ENCODE data around the gene FUT2.

The FUT2 gene

DNA sequence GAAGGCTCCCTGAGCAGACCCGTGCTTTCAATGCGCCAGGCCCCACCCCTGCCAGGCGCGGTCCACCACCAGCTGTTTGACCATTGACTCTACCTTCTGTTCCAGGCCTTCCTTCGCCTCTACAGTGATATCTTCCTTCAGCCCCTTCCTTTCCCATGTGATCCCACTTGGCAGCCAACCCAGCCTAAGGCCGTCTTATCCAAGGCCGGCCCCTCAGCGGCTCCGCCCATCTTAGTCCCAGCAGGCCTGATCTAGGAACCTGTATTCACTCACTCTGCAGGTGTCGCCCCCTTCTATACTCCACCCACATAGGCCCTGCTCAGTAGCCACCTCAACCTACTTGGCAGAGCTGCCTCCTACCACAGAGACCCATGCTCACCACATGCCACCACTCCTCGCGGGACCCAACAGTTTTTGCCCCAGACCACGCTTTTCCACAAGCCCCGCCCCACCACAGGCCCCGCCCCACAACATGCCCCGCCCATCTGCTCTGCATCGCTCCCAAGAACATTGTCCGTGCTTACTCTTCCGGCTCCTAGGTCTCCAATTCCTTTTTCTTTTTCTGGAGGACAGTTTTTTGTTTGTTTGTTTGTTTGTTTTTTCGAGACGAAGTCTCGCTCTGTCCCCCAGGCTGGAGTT, 41.7 kb downstream of the FUT2 start:
- no peaks in the 10 kb centered on the region for H3K36me3 ChIP-seq (replicated peaks in 1 of 2; ENCODE audit: control insufficient read depth in 2 of 2, insufficient read depth in 2 of 2, low read length in 2 of 2)
- H4K91ac ChIP-seq (ENCODE audit: low read depth, low read length, poor library complexity), result no peak overlapping the region
- no peak overlapping the region for H3K14ac ChIP-seq (ENCODE audit: low read length)
- no peak overlapping the region for H3K18ac ChIP-seq (ENCODE audit: low read length)
- no peak for DNase-seq (ENCODE audit: low spot score)
- H3K9me3 ChIP-seq (replicated peaks in 1 of 2; ENCODE audit: control insufficient read depth in 2 of 2, insufficient read depth in 1 of 2, low read depth in 1 of 2, low read length in 2 of 2), result no peaks in the 10 kb centered on the region
- no peak overlapping the region for H3K9ac ChIP-seq (ENCODE audit: low read depth, low read length, poor library complexity)
- H2BK5ac ChIP-seq (ENCODE audit: low read length), result no peak overlapping the region
- H2AFZ ChIP-seq (ENCODE audit: low read length), result no peak overlapping the region
- H3K4me1 ChIP-seq (ENCODE audit: control insufficient read depth in 2 of 2, insufficient read depth in 1 of 2, low read depth in 1 of 2, low read length in 2 of 2), result peaks cover 3 to 9% of the 10 kb centered on the region in 2 donors
- no peak overlapping the region for H2BK120ac ChIP-seq (ENCODE audit: low read depth, low read length)
- WGBS, 2 donors (ENCODE audit: extremely low coverage in 2 of 2, insufficient read length in 2 of 2, insufficient replicate concordance in 1 of 2), result no CpG with 5 or more reads among the region's 22 CpGs
- no peak overlapping the region for H4K8ac ChIP-seq (ENCODE audit: low read depth, low read length)
- H2AK5ac ChIP-seq (ENCODE audit: low read depth, low read length), result peak overlapping the region; percentile 54
- H2BK15ac ChIP-seq (ENCODE audit: low read length), result peak overlapping the region; percentile 77
- no peak overlapping the region for H3K4me2 ChIP-seq (ENCODE audit: insufficient read depth, low read length, poor library complexity, severe bottlenecking)
- H3K27me3 ChIP-seq (ENCODE audit: control insufficient read depth in 3 of 3, insufficient read depth in 3 of 3, low read depth in 1 of 3, low read length in 3 of 3), result peaks cover 9 to 32% (median 25%) of the 10 kb centered on the region in 3 experiments
- H3K4ac ChIP-seq (ENCODE audit: low read length), result no peak overlapping the region
- no peaks in the 10 kb centered on the region for H3K79me1 ChIP-seq (ENCODE audit: low read depth, low read length)
- H2BK12ac ChIP-seq (ENCODE audit: low read length), result no peak overlapping the region
- H3K27ac ChIP-seq (replicated peaks; ENCODE audit: low read length), result no peak overlapping the region
- no peak overlapping the region for H3K4me3 ChIP-seq (ENCODE audit: low read length in 2 of 2)
- H3K23ac ChIP-seq (ENCODE audit: low read depth, low read length, poor library complexity), result no peak overlapping the region

DNA sequence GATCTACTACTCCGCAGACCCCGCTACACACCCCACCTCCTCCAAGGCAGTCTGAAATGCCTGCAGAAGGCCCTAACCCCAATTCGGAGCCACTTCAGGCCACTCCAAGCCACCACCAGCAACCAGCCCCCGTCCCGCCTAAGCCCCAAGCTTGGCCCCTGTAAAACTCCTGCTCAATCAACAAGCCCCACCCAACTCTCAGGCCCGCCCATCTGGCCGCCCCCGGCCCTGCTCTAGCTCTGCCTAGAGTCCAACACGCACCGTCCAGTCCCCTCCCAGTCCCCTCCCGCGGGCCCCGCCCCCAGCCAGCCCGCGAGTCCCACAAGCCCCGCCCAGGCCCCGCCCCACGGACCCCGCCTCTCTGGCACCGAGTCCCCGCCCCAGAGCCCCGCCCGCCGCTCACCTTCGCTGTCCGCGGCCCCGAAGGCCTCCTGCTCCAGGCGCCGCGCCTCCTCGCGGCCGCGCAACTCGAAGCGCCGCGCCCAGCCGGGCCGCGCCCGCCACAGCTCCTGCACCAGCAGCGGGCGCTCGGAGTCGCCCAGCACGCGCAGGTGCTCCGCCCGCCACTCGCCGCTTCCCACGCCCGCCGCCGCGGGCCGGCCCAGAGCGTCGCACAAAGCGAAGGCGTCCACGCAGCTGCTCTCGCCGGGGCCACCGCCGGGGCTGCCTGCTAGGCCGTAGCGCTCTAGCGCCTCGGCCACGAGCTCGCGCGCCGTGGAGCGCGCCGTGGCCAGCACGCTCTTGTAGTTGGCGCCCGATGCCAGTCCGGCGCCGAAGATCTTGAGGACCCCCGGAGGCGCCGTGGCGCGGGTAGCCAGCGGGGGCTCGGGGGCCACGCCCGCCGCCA, 43.0 kb downstream of the FUT2 start:
- no peak overlapping the region for H4K91ac ChIP-seq (ENCODE audit: low read depth, low read length, poor library complexity)
- peaks cover 9 to 32% (median 25%) of the 10 kb centered on the region in 3 experiments for H3K27me3 ChIP-seq (ENCODE audit: control insufficient read depth in 3 of 3, insufficient read depth in 3 of 3, low read depth in 1 of 3, low read length in 3 of 3)
- DNase-seq (ENCODE audit: low spot score), result peak; percentile 94
- no peaks in the 10 kb centered on the region for H3K79me1 ChIP-seq (ENCODE audit: low read depth, low read length)
- H3K14ac ChIP-seq (ENCODE audit: low read length), result peak overlapping the region; percentile 43
- peak overlapping the region; percentile 93 for H3K9ac ChIP-seq (ENCODE audit: low read depth, low read length, poor library complexity)
- H2AK5ac ChIP-seq (ENCODE audit: low read depth, low read length), result peak overlapping the region; percentile 87
- H3K18ac ChIP-seq (ENCODE audit: low read length), result peak overlapping the region; percentile 99
- H2AFZ ChIP-seq (ENCODE audit: low read length), result peak overlapping the region; percentile 99
- WGBS, 2 donors (ENCODE audit: extremely low coverage in 2 of 2, insufficient read length in 2 of 2, insufficient replicate concordance in 1 of 2), result no CpG with 5 or more reads among the region's 96 CpGs
- H4K8ac ChIP-seq (ENCODE audit: low read depth, low read length), result peak overlapping the region; percentile 58
- H2BK15ac ChIP-seq (ENCODE audit: low read length), result peak overlapping the region; percentile 94
- peaks cover 3 to 9% of the 10 kb centered on the region in 2 donors for H3K4me1 ChIP-seq (ENCODE audit: control insufficient read depth in 2 of 2, insufficient read depth in 1 of 2, low read depth in 1 of 2, low read length in 2 of 2)
- peak overlapping the region; percentile 77 for H3K27ac ChIP-seq (replicated peaks; ENCODE audit: low read length)
- peak overlapping the region; percentile 51 to 87 for H3K4me3 ChIP-seq (ENCODE audit: low read length in 2 of 2)
- H3K9me3 ChIP-seq (replicated peaks in 1 of 2; ENCODE audit: control insufficient read depth in 2 of 2, insufficient read depth in 1 of 2, low read depth in 1 of 2, low read length in 2 of 2), result no peaks in the 10 kb centered on the region
- H3K4me2 ChIP-seq (ENCODE audit: insufficient read depth, low read length, poor library complexity, severe bottlenecking), result peak overlapping the region; percentile 99
- peak overlapping the region; percentile 78 for H3K4ac ChIP-seq (ENCODE audit: low read length)
- no peak overlapping the region for H2BK120ac ChIP-seq (ENCODE audit: low read depth, low read length)
- peak overlapping the region; percentile 87 for H2BK12ac ChIP-seq (ENCODE audit: low read length)
- no peak overlapping the region for H2BK5ac ChIP-seq (ENCODE audit: low read length)
- H3K23ac ChIP-seq (ENCODE audit: low read depth, low read length, poor library complexity), result peak overlapping the region; percentile 86
- H3K36me3 ChIP-seq (replicated peaks in 1 of 2; ENCODE audit: control insufficient read depth in 2 of 2, insufficient read depth in 2 of 2, low read length in 2 of 2), result no peaks in the 10 kb centered on the region

DNA sequence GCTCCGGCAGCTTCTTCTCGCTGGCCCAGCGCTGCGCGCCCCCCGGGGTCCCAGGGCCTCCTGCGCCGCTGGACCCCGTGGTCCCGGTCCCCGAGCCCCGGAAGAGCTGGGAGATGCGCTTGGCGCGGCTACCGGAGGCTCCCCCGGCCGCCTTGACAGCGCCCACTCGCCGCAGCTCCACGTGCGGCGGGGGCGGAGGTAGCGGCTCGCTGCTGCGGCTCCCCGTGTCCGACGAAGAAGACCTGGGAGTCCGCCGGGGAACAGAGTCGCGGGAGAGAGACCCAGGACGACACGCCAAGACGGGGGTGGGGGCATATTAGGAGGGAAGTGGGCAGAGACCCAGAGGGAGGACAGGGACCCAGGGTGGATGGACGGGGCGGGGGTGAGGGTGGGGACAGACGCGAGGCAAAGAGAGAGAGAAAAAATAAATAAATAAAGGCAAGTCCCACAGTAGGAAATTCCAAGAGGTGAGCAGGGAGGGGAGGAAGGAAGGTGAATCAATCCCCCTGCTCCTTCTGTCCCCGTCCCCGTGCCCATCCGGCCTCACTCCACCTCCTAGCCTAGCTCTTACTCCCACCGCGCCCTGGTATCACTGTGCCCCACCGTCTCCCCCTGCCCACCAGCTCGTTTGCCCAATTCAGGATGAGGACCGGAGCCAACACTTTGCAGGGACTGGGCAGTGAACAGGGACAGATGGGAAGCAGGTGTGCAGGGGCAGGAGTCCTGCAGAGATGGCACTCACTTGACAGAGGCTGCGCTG, 43.8 kb downstream of the FUT2 start:
- no peak for DNase-seq (ENCODE audit: low spot score)
- no CpG with 5 or more reads among the region's 51 CpGs for WGBS, 2 donors (ENCODE audit: extremely low coverage in 2 of 2, insufficient read length in 2 of 2, insufficient replicate concordance in 1 of 2)
- H4K8ac ChIP-seq (ENCODE audit: low read depth, low read length), result no peak overlapping the region
- no peak overlapping the region for H3K4ac ChIP-seq (ENCODE audit: low read length)
- H3K27ac ChIP-seq (replicated peaks; ENCODE audit: low read length), result no peak overlapping the region
- no peak overlapping the region for H4K91ac ChIP-seq (ENCODE audit: low read depth, low read length, poor library complexity)
- H3K36me3 ChIP-seq (replicated peaks in 1 of 2; ENCODE audit: control insufficient read depth in 2 of 2, insufficient read depth in 2 of 2, low read length in 2 of 2), result no peaks in the 10 kb centered on the region
- peak overlapping the region; percentile 51 to 87 for H3K4me3 ChIP-seq (ENCODE audit: low read length in 2 of 2)
- peak overlapping the region; percentile 99 for H2AFZ ChIP-seq (ENCODE audit: low read length)
- peaks cover 3 to 9% of the 10 kb centered on the region in 2 donors for H3K4me1 ChIP-seq (ENCODE audit: control insufficient read depth in 2 of 2, insufficient read depth in 1 of 2, low read depth in 1 of 2, low read length in 2 of 2)
- peak overlapping the region; percentile 99 for H3K4me2 ChIP-seq (ENCODE audit: insufficient read depth, low read length, poor library complexity, severe bottlenecking)
- H2BK5ac ChIP-seq (ENCODE audit: low read length), result no peak overlapping the region
- peak overlapping the region; percentile 84 for H3K14ac ChIP-seq (ENCODE audit: low read length)
- H2AK5ac ChIP-seq (ENCODE audit: low read depth, low read length), result peak overlapping the region; percentile 87
- peak overlapping the region; percentile 98 for H2BK15ac ChIP-seq (ENCODE audit: low read length)
- H3K18ac ChIP-seq (ENCODE audit: low read length), result peak overlapping the region; percentile 99
- H3K79me1 ChIP-seq (ENCODE audit: low read depth, low read length), result no peaks in the 10 kb centered on the region
- peak overlapping the region; percentile 93 for H3K9ac ChIP-seq (ENCODE audit: low read depth, low read length, poor library complexity)
- H3K27me3 ChIP-seq (ENCODE audit: control insufficient read depth in 3 of 3, insufficient read depth in 3 of 3, low read depth in 1 of 3, low read length in 3 of 3), result peaks cover 9 to 32% (median 25%) of the 10 kb centered on the region in 3 experiments
- H3K23ac ChIP-seq (ENCODE audit: low read depth, low read length, poor library complexity), result peak overlapping the region; percentile 94
- no peak overlapping the region for H2BK120ac ChIP-seq (ENCODE audit: low read depth, low read length)
- no peaks in the 10 kb centered on the region for H3K9me3 ChIP-seq (replicated peaks in 1 of 2; ENCODE audit: control insufficient read depth in 2 of 2, insufficient read depth in 1 of 2, low read depth in 1 of 2, low read length in 2 of 2)
- peak overlapping the region; percentile 50 for H2BK12ac ChIP-seq (ENCODE audit: low read length)

All from neuronal stem cell (in vitro differentiated cells).